GM21515 (cell line): ENCODE measurements around the gene NTRK3.

Experiments
- ATAC-seq: cut with Tn5 transposase; IDR thresholded peaks from one replicate; pipeline ENCODE4 v1.9.1; 2021; ENCODE audit not compliant: unreplicated experiment

Gene NTRK3

GRCh38 chr15:88256279-88257230 is at the start of gene NTRK3:
Gene NTRK3 (minus strand): TSS chr15:88256739. CDS start chr15:88256153, 586 bp downstream.
- no peak for ATAC-seq

- ATAC-seq = no peak
Observed at GRCh38 chr15:88303395-88303794, 46.9 kb upstream of the NTRK3 start.

GRCh38 chr15:88302373-88302772 is 45.8 kb upstream of the NTRK3 start:
- ATAC-seq = no peak

- no peak for ATAC-seq
Observed at GRCh38 chr15:88301311-88301710, 44.8 kb upstream of the NTRK3 start.

GRCh38 chr15:88300861-88301260 is 44.3 kb upstream of the NTRK3 start:
- ATAC-seq = no peak

GRCh38 chr15:88300089-88300488 is 43.5 kb upstream of the NTRK3 start:
- ATAC-seq = no peak

- ATAC-seq = no peak
Observed at GRCh38 chr15:88299497-88299896, 43.0 kb upstream of the NTRK3 start.

GRCh38 chr15:88288661-88289060 is 32.1 kb upstream of the NTRK3 start:
- no peak for ATAC-seq

GRCh38 chr15:88288206-88288605 is 31.7 kb upstream of the NTRK3 start:
- no peak for ATAC-seq

GRCh38 chr15:88284318-88284998 is 27.9 kb upstream of the NTRK3 start:
- ATAC-seq = no peak

GRCh38 chr15:88282614-88283013 is 26.1 kb upstream of the NTRK3 start:
- no peak for ATAC-seq

- ATAC-seq = no peak
Observed at GRCh38 chr15:88276821-88277410, 20.4 kb upstream of the NTRK3 start.

- ATAC-seq = no peak
Observed at GRCh38 chr15:88275804-88276203, 19.3 kb upstream of the NTRK3 start.

- peak; percentile 82 for ATAC-seq
Observed at GRCh38 chr15:88274553-88275460, 18.3 kb upstream of the NTRK3 start.

- no peak for ATAC-seq
Observed at GRCh38 chr15:88272421-88272820, 15.9 kb upstream of the NTRK3 start.

GRCh38 chr15:88269356-88270062 is 13.0 kb upstream of the NTRK3 start:
- ATAC-seq = no peak

- no peak for ATAC-seq
Observed at GRCh38 chr15:88267720-88268119, 11.2 kb upstream of the NTRK3 start.

GRCh38 chr15:88266170-88266569 is 9.6 kb upstream of the NTRK3 start:
- ATAC-seq = no peak

GRCh38 chr15:88264622-88265021 is 8.1 kb upstream of the NTRK3 start:
- ATAC-seq = no peak

- no peak for ATAC-seq
Observed at GRCh38 chr15:88262064-88262463, 5.5 kb upstream of the NTRK3 start.
